Mesothelial cell of epicardium (in vitro differentiated cells): ENCODE data around the gene RAD52. TPM values are rescaled to one million over a fixed set of nuclear protein-coding genes. Genes with fewer than 3 reads are reported as not detected.

Source experiments
- DNase-seq, 2 experiments: peaks; one replicate each; pipeline ENCODE4 v3.0.0; 2021; ENCODE audit warnings: low spot score in 2 of 2; ENCODE audit not compliant: unreplicated experiment in 2 of 2
- H3K27ac Mint-ChIP-seq: 2 replicates; pipeline ENCODE4 v1.8.0; 2021; ENCODE audit warnings: mixed read lengths
- H3K27me3 Mint-ChIP-seq: 2 replicates; pipeline ENCODE4 v1.8.0; 2021; ENCODE audit warnings: low read depth, mixed read lengths
- H3K36me3 Mint-ChIP-seq: 2 replicates; pipeline ENCODE4 v1.8.0; 2021; ENCODE audit warnings: mixed read lengths
- H3K4me1 Mint-ChIP-seq: 2 replicates; pipeline ENCODE4 v1.8.0; 2021; ENCODE audit warnings: mixed read lengths
- H3K4me3 Mint-ChIP-seq: 2 replicates; pipeline ENCODE4 v1.8.0; 2021; ENCODE audit warnings: mild to moderate bottlenecking, moderate library complexity, mixed read lengths
- H3K9me3 Mint-ChIP-seq: 2 replicates; pipeline ENCODE4 v1.8.0; 2021; ENCODE audit warnings: mixed read lengths
- CTCF ChIP-seq: fragments of 200-600 bp; sonication (generic); IDR thresholded peaks from one replicate; pipeline ENCODE4 v1.5.0; 2021; ENCODE audit warnings: antibody characterized with exemption; ENCODE audit not compliant: unreplicated experiment
- total RNA-seq: library from RNA; stranded (reverse); gene quantifications from 3 replicates; pipeline ENCODE4 v1.2.1, GENCODE V29; 2021

The RAD52 gene
- total RNA-seq, 1 donor from 2014 or later: 21.6 TPM

- Mint-ChIP-seq H3K9me3 (no peaks in the 10 kb centered on the region), H3K27ac (peak overlapping the region; percentile 84), H3K4me3 (no peak overlapping the region), H3K36me3 (peaks cover 6% of the 10 kb centered on the region), H3K4me1 (peaks cover 12% of the 10 kb centered on the region), H3K27me3 (no peaks in the 10 kb centered on the region)
- TF ChIP-seq CTCF: no peak
- DNase-seq: no peak
Measured at GRCh38 chr12:946631-947030, 2.9 kb downstream of the RAD52 start.

- no peak overlapping the region for H3K4me3 Mint-ChIP-seq
- H3K27ac Mint-ChIP-seq: peak overlapping the region; percentile 84
- no peaks in the 10 kb centered on the region for H3K27me3 Mint-ChIP-seq
- H3K4me1 Mint-ChIP-seq: peaks cover 12% of the 10 kb centered on the region
- TF ChIP-seq CTCF: no peak
- H3K36me3 Mint-ChIP-seq: peaks cover 6% of the 10 kb centered on the region
- no peak for DNase-seq
- H3K9me3 Mint-ChIP-seq: no peaks in the 10 kb centered on the region
Measured at GRCh38 chr12:946212-946611, 3.3 kb downstream of the RAD52 start.

- H3K27ac Mint-ChIP-seq: no peak overlapping the region
- no peak for DNase-seq
- no peaks in the 10 kb centered on the region for H3K9me3 Mint-ChIP-seq
Measured at GRCh38 chr12:944211-944610, 5.3 kb downstream of the RAD52 start.

GRCh38 chr12:943051-943450 lies 6.4 kb downstream of the RAD52 start:
- Mint-ChIP-seq H3K27ac (no peak overlapping the region), H3K4me1 (peaks cover 4% of the 10 kb centered on the region), H3K36me3 (peaks cover 28% of the 10 kb centered on the region), H3K4me3 (no peak overlapping the region), H3K9me3 (no peaks in the 10 kb centered on the region), H3K27me3 (no peaks in the 10 kb centered on the region)
- no peak for TF ChIP-seq CTCF
- DNase-seq: no peak

More at GRCh38 chr12:944211-944610, 5.3 kb downstream of the RAD52 start:
- Mint-ChIP-seq H3K36me3 (peaks cover 21% of the 10 kb centered on the region), H3K4me3 (no peak overlapping the region), H3K4me1 (peaks cover 12% of the 10 kb centered on the region), H3K27me3 (no peaks in the 10 kb centered on the region)
- no peak for TF ChIP-seq CTCF

- TF ChIP-seq CTCF: no peak
- no peak overlapping the region for H3K4me3 Mint-ChIP-seq
- DNase-seq: no peak
- no peak overlapping the region for H3K27ac Mint-ChIP-seq
- no peaks in the 10 kb centered on the region for H3K9me3 Mint-ChIP-seq
- H3K36me3 Mint-ChIP-seq: peaks cover 31% of the 10 kb centered on the region
- no peaks in the 10 kb centered on the region for H3K27me3 Mint-ChIP-seq
- H3K4me1 Mint-ChIP-seq: no peaks in the 10 kb centered on the region
Measured at GRCh38 chr12:938810-939209, 10.7 kb downstream of the RAD52 start.
